ENCODE data around the gene VTI1B.

DNA sequence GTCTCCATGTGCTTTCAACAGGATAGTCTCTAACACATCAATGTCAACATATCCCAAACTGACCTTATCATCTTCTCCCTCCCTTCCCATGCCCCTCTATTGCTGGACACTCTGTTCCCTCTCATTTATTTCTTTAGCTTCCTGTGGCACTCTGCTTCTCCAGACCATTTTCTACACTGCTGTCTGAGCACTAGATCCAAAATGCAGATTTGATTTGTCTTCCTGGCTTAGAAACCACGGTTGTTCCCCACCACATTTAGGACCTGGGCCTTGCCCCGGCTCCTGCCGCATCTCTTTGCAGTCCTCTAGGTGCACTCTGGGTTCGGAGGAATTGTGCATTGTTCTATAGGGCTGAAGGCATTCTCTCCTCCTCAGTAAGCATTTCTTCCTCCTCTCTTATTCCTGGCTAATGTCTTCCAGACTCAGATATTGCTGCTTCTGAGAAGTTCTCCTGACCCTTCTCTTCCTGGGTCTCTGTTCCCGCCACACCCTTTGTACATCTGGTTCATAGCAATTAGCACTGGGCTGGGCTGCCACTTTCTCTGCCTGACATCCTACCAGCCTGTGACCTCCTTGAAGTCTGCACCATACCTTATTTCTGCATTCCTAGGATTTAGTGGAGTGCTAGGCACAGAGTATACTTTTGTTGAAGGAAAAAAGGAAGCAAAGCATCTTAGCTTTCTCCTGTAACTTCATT lies 40.8 kb downstream of the VTI1B start:
- TF ChIP-seq, protein P1, sequence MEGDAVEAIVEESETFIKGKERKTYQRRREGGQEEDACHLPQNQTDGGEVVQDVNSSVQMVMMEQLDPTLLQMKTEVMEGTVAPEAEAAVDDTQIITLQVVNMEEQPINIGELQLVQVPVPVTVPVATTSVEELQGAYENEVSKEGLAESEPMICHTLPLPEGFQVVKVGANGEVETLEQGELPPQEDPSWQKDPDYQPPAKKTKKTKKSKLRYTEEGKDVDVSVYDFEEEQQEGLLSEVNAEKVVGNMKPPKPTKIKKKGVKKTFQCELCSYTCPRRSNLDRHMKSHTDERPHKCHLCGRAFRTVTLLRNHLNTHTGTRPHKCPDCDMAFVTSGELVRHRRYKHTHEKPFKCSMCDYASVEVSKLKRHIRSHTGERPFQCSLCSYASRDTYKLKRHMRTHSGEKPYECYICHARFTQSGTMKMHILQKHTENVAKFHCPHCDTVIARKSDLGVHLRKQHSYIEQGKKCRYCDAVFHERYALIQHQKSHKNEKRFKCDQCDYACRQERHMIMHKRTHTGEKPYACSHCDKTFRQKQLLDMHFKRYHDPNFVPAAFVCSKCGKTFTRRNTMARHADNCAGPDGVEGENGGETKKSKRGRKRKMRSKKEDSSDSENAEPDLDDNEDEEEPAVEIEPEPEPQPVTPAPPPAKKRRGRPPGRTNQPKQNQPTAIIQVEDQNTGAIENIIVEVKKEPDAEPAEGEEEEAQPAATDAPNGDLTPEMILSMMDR (IDR thresholded peaks at IDR 0.05; ENCODE audit: insufficient read depth, low read depth, low read length), result no peak
- TF ChIP-seq EZH2 (IDR thresholded peaks at IDR 0.05; ENCODE audit: insufficient read depth, low read length), result no peak

All from astrocyte (in vitro differentiated cells and primary cell).